ENCODE measurements around the gene RAB3D.
"Not testable (repeated sequence)": the region's sequence is repeated elsewhere in the genome, so short reads cannot be mapped to it uniquely, and the experiment has no call there.

RAB3D gene

GRCh38 chr19:11356074-11356397, 16.6 kb upstream of the RAB3D start:
- H3K4me3 ChIP-seq (ENCODE audit: low read length), result peak overlapping the region; percentile 91
- DNase-seq (ENCODE audit: low read depth), result no peak
- TF ChIP-seq CTCF (conservative IDR thresholded peaks at IDR 0.05; ENCODE audit: low read length), result no peak

GRCh38 chr19:11355160-11356073, 16.0 kb upstream of the RAB3D start, which contains the start of gene PLPPR2:
Gene PLPPR2, plus strand, starts transcription at chr19:11355432. Its CDS starts 2,242 bp downstream, at chr19:11357674.
- DNase-seq (ENCODE audit: low read depth), result peak; percentile 85
- no peak for TF ChIP-seq CTCF (conservative IDR thresholded peaks at IDR 0.05; ENCODE audit: low read length)
- H3K4me3 ChIP-seq (ENCODE audit: low read length), result peak within 1 kb of the TSS; percentile 91

GRCh38 chr19:11354102-11354501, 14.6 kb upstream of the RAB3D start:
- not testable (repeated sequence) for H3K4me3 ChIP-seq (ENCODE audit: low read length); DNase-seq (ENCODE audit: low read depth)

- no peak for DNase-seq (ENCODE audit: low read depth)
- TF ChIP-seq CTCF (conservative IDR thresholded peaks at IDR 0.05; ENCODE audit: low read length), result no peak
- H3K4me3 ChIP-seq (ENCODE audit: low read length), result no peak overlapping the region
Observed at GRCh38 chr19:11349171-11349570, 9.7 kb upstream of the RAB3D start.

GRCh38 chr19:11347546-11348039, 8.1 kb upstream of the RAB3D start:
- no peak for DNase-seq (ENCODE audit: low read depth)
- TF ChIP-seq CTCF (conservative IDR thresholded peaks at IDR 0.05; ENCODE audit: low read length), result no peak
- no peak overlapping the region for H3K4me3 ChIP-seq (ENCODE audit: low read length)

GRCh38 chr19:11346104-11346940, 6.9 kb upstream of the RAB3D start, which contains the start of the genes CCDC159 and TMEM205:
Gene CCDC159, plus strand, starts transcription at chr19:11346519. Its CDS starts 88 bp downstream, at chr19:11346607.
Gene TMEM205, minus strand, starts transcription at chr19:11346268. Its CDS starts 649 bp downstream, at chr19:11345619.
- no peak; the same call in 1 of the 2 replicates for TF ChIP-seq CTCF (conservative IDR thresholded peaks at IDR 0.05; ENCODE audit: low read length)
- H3K4me3 ChIP-seq (ENCODE audit: low read length), result peak within 1 kb of the TSS; percentile 87
- peak; percentile 99 for DNase-seq (ENCODE audit: low read depth)

- peak overlapping the region; percentile 87 for H3K4me3 ChIP-seq (ENCODE audit: low read length)
- no peak for TF ChIP-seq CTCF (conservative IDR thresholded peaks at IDR 0.05; ENCODE audit: low read length)
- DNase-seq (ENCODE audit: low read depth), result no peak
Observed at GRCh38 chr19:11345122-11345803, 5.8 kb upstream of the RAB3D start.
